HG03558 (cell line): ENCODE data around the gene GALNT14.

Experiments
- ATAC-seq: cut with Tn5 transposase; IDR thresholded peaks from one replicate; pipeline ENCODE4 v1.9.1; 2021; ENCODE audit warnings: moderate number of reproducible peaks; ENCODE audit not compliant: unreplicated experiment; ENCODE audit errors: extremely low read depth

The GALNT14 gene

DNA sequence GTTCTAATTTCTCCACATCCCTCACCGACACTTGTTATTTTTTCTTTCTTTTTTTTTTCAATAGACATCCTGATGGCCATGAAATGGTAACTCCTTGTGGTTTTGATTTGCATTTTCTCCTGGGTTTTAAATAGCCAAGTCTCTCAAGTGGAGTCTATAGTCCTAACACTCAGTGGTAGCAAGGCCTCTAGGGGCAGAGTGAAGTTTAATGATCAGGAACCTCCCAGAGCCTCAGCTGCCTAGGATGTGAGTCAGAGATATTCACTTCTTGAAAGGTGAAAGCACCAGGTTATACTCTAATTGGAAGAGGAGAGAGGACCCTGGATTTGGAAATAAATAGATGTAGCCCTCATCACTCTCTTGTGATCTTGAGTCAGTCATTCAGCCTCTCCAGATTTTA is 268.3 kb downstream of the GALNT14 start:
- no peak for ATAC-seq

DNA sequence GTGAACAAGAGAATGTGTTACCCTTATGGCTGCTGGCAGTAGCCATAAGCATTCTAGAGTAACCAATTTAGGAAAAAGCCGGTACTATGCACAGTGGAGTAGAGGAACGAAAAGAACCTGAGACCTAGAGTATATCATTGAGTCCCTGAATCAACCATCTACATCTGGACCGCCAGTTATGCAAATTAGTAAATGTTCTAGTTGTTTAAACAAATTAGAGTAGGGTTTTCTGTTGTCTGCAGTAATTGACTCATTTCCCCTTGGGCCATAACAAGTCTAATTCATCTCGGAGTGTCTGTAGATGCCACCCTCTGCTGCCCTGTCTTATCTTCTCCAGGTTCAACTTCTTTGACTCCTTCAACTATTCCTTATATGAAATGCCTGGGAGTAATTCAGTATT is 270.9 kb downstream of the GALNT14 start:
- no peak for ATAC-seq

- ATAC-seq, result no peak
Measured at GRCh38 chr2:30866974-30867373, 271.3 kb downstream of the GALNT14 start.

- ATAC-seq, result no peak
Measured at GRCh38 chr2:30865892-30866681, 272.2 kb downstream of the GALNT14 start.

DNA sequence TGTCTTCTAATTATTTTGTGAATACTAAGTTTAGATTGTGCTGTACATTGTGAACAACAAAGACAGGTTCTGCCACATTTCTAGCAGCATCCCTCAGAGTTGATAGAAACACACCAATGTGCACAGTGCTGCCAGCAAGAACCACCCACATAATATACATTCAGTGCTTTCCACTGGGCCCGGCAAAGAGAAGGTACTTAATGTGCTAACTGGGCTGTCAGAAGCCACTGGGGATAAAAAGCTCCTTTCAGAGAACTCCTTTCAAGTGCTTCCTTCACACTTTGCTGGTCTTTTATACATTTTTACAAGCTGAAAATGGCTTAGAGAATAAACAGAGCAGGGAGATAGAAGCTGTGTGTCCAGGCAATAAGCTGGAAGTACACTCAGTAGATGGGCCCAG is 273.0 kb downstream of the GALNT14 start:
- no peak for ATAC-seq

GRCh38 chr2:30862054-30862651 is 276.1 kb downstream of the GALNT14 start:
- ATAC-seq, result no peak

DNA sequence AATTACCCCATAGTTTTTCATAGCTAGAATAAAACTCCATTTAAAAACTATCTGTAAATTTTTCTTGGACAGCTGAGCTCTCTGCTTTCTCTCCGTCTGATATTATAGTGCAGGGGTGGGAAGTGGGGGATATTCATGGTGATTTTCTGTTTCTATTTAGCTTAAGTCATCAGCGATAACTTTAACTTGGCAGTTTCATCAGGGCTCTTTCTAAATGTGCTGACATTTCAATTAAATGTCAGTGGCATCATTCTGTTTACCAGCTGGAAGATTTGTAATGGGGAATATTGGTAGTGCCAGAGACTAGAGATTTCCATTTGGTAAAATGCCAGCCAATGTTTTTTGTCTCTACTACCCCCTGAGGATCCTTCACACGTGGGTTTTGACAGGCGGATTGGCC is 277.5 kb downstream of the GALNT14 start:
- no peak for ATAC-seq
